ENCODE results near the gene ABCB11.

The ABCB11 gene

DNA sequence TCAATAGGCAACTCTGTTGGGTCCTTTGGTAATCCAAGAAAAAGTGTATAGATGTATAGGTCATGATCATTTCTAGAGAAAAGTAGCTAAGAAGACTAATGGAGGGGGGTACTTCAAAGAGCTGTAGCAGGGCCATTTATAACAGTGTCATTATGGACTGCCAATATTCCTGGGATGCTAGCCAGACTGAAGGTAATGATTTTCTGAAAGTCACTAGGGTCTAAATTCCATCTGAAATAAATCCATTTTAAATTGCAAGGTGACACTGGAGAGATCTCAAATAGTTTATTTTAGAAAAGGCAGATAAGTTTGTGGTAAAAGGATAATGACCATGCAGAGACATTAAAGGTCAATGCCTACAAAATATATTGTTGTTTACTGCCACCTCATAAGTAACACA, 136.4 kb downstream of the ABCB11 start:
- H3K4me3 ChIP-seq (ENCODE audit: severe bottlenecking): no peak overlapping the region
- H3K4me1 ChIP-seq (ENCODE audit: insufficient read depth, poor library complexity, severe bottlenecking): peaks cover 5% of the 10 kb centered on the region
- no peaks in the 10 kb centered on the region for H3K9me3 ChIP-seq (ENCODE audit: severe bottlenecking)
- no peak for ATAC-seq (ENCODE audit: low read depth)
- no peak overlapping the region for H3K27ac ChIP-seq (ENCODE audit: poor library complexity, severe bottlenecking)
- no peak for DNase-seq (ENCODE audit: low spot score)
- H3K36me3 ChIP-seq (ENCODE audit: low read depth): no peaks in the 10 kb centered on the region
- TF ChIP-seq, protein P1, sequence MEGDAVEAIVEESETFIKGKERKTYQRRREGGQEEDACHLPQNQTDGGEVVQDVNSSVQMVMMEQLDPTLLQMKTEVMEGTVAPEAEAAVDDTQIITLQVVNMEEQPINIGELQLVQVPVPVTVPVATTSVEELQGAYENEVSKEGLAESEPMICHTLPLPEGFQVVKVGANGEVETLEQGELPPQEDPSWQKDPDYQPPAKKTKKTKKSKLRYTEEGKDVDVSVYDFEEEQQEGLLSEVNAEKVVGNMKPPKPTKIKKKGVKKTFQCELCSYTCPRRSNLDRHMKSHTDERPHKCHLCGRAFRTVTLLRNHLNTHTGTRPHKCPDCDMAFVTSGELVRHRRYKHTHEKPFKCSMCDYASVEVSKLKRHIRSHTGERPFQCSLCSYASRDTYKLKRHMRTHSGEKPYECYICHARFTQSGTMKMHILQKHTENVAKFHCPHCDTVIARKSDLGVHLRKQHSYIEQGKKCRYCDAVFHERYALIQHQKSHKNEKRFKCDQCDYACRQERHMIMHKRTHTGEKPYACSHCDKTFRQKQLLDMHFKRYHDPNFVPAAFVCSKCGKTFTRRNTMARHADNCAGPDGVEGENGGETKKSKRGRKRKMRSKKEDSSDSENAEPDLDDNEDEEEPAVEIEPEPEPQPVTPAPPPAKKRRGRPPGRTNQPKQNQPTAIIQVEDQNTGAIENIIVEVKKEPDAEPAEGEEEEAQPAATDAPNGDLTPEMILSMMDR (IDR thresholded peaks at IDR 0.05; ENCODE audit: poor library complexity, severe bottlenecking): no peak
- no peaks in the 10 kb centered on the region for H3K27me3 ChIP-seq (ENCODE audit: insufficient read depth, poor library complexity, severe bottlenecking)

DNA sequence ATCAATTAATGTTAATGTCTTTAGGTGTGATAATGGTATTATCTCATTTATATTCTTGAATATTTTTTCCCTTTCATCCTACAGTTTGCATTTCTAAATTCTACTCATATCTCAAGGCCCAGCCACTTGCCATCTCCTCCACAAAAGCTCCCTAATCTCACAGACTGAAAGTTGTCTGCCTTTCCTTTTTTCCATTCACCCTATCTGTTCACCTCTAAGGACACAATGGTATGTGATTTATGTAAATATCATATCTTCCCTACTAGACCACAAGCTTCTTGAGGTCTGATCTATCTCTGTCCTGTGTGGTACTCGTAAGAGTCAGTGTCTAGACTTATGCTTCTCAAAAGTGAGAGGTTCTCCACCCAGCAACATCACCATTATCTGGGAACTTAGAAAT, 137.0 kb downstream of the ABCB11 start:
- H3K27me3 ChIP-seq (ENCODE audit: insufficient read depth, poor library complexity, severe bottlenecking): no peaks in the 10 kb centered on the region
- H3K9me3 ChIP-seq (ENCODE audit: severe bottlenecking): no peaks in the 10 kb centered on the region
- H3K36me3 ChIP-seq (ENCODE audit: low read depth): 0 out of 2 replicates have a peak, but pooled peaks cover 2% of the 10 kb centered on the region
- ATAC-seq (ENCODE audit: low read depth): no peak
- no peak overlapping the region for H3K27ac ChIP-seq (ENCODE audit: poor library complexity, severe bottlenecking)
- no peak overlapping the region for H3K4me3 ChIP-seq (ENCODE audit: severe bottlenecking)
- TF ChIP-seq, protein P1 (IDR thresholded peaks at IDR 0.05; ENCODE audit: poor library complexity, severe bottlenecking): no peak
- no peak for DNase-seq (ENCODE audit: low spot score)
- H3K4me1 ChIP-seq (ENCODE audit: insufficient read depth, poor library complexity, severe bottlenecking): peaks cover 5% of the 10 kb centered on the region

DNA sequence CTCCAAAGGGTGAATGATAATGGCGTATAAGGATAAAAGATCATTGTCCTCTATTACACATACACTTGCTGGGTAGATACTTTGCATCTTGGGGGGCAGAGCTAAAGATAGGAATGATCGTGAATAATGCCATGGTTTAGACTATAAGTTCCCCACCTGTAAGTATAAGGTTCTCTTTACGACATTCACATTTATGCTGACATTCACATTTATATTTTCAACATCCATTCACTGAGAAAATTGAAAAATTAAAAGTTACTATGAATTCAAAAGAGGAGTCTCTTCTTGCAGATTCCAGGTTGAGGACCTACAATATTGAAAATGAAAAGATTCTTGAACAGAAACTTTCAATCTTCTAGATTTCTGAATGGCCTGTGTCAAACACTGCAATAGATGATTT, 138.8 kb downstream of the ABCB11 start:
- Histone ChIP-seq H3K27me3 (ENCODE audit: insufficient read depth, poor library complexity, severe bottlenecking) (no peaks in the 10 kb centered on the region), H3K36me3 (ENCODE audit: low read depth) (peaks cover 14% of the 10 kb centered on the region), H3K4me3 (ENCODE audit: severe bottlenecking) (no peak overlapping the region), H3K4me1 (ENCODE audit: insufficient read depth, poor library complexity, severe bottlenecking) (peaks cover 5% of the 10 kb centered on the region), H3K27ac (ENCODE audit: poor library complexity, severe bottlenecking) (no peak overlapping the region), H3K9me3 (ENCODE audit: severe bottlenecking) (no peaks in the 10 kb centered on the region)
- TF ChIP-seq, protein P1 (IDR thresholded peaks at IDR 0.05; ENCODE audit: poor library complexity, severe bottlenecking): no peak
- DNase-seq (ENCODE audit: low spot score) (no peak), ATAC-seq (ENCODE audit: low read depth) (no peak)

DNA sequence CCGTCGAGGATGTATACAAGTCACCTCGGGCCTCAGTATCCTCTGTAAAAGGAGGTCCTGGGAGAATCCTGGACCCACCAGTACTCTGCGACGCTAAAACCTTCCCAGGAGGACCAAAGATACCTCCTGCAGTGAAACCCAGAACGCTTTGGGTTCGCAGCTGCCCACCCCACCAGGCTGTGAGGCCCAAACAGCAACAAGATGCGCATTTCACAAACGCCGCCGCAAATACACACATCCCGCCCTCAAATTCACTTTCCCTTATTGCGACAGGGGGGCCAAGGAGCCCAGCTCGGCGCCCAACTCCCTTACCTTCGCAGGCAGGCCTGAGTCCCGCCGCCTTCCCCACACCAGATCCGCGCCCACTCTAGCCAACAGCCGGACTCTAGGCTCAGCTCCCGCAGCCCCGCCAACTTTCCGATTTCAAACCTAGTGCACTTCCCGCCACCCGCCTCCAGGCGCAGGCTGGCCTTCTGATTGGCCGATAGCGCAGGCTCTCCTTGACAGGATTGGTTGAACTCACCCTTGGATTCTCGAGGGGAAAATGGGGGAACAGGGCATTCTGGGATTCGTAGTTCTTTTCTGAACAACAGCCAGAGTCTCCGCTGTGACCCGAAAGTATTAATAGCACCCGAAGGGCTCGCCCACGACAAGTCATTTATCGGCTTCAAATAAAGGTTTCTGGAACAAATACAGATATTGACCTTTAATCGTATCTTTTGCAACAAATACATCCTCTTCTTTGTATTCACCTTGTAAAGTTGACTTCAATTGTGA, 140.9 kb downstream of the ABCB11 start, which contains the start of gene SPC25:
Gene SPC25, minus strand, starts transcription at position 425 of the 777 bp plus-strand sequence. CDS start 911 bp downstream, outside the sequence.
- H3K36me3 ChIP-seq (ENCODE audit: low read depth): peaks cover 24% of the 10 kb centered on the region
- DNase-seq (ENCODE audit: low spot score) (peak; percentile 88), ATAC-seq (ENCODE audit: low read depth) (peak; percentile 100)
- H3K9me3 ChIP-seq (ENCODE audit: severe bottlenecking): no peaks in the 10 kb centered on the region
- no peak within 1 kb of the TSS for H3K27ac ChIP-seq (ENCODE audit: poor library complexity, severe bottlenecking)
- H3K4me3 ChIP-seq (ENCODE audit: severe bottlenecking): peak within 1 kb of the TSS; percentile 77
- H3K27me3 ChIP-seq (ENCODE audit: insufficient read depth, poor library complexity, severe bottlenecking): no peaks in the 10 kb centered on the region
- TF ChIP-seq, protein P1 (IDR thresholded peaks at IDR 0.05; ENCODE audit: poor library complexity, severe bottlenecking): no peak
- peaks cover 5% of the 10 kb centered on the region for H3K4me1 ChIP-seq (ENCODE audit: insufficient read depth, poor library complexity, severe bottlenecking)

DNA sequence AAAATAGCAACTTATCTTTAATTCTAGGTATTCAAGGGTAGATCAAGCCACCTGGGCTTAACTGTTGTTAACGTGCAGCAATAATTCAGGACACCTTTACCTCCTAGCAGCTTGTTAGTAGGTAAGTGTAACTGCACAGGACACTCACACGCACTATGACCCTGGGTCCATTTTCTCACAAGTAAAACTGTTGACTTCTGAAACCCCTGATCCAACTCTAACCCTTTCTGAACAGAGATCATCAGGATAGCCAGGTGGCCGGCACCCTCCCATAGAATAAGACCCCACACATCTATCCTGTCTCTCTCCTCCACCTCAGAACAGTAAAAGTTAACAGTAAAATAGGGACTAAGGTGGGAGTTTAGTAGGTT, 141.5 kb downstream of the ABCB11 start:
- no peak; the same call in 2 of the 3 replicates for ATAC-seq (ENCODE audit: low read depth)
- H3K9me3 ChIP-seq (ENCODE audit: severe bottlenecking): no peaks in the 10 kb centered on the region
- no peak for DNase-seq (ENCODE audit: low spot score)
- TF ChIP-seq, protein P1 (IDR thresholded peaks at IDR 0.05; ENCODE audit: poor library complexity, severe bottlenecking): no peak
- H3K27ac ChIP-seq (ENCODE audit: poor library complexity, severe bottlenecking): no peak overlapping the region
- H3K36me3 ChIP-seq (ENCODE audit: low read depth): peaks cover 26% of the 10 kb centered on the region
- H3K4me1 ChIP-seq (ENCODE audit: insufficient read depth, poor library complexity, severe bottlenecking): peaks cover 5% of the 10 kb centered on the region
- H3K27me3 ChIP-seq (ENCODE audit: insufficient read depth, poor library complexity, severe bottlenecking): no peaks in the 10 kb centered on the region
- H3K4me3 ChIP-seq (ENCODE audit: severe bottlenecking): peak overlapping the region; percentile 77

Data from RWPE2 (cell line).